Activated CD4-positive, alpha-beta T cell treated with anti-CD3 and anti-CD28 coated beads, Interleukin-2, amount 50 U/mL, for 48 hours (primary cell): ENCODE data around the gene UPK1B.
"Not testable (repeated sequence)": the region's sequence is repeated elsewhere in the genome, so short reads cannot be mapped to it uniquely, and the experiment has no call there.

Experiments
- DNase-seq, 2 experiments: peaks; one replicate each; pipeline ENCODE4 v3.0.0-alpha.2; 2020

Gene UPK1B

GRCh38 chr3:119227070-119227850 lies 53.9 kb downstream of the UPK1B start:
- no peak for DNase-seq

DNA sequence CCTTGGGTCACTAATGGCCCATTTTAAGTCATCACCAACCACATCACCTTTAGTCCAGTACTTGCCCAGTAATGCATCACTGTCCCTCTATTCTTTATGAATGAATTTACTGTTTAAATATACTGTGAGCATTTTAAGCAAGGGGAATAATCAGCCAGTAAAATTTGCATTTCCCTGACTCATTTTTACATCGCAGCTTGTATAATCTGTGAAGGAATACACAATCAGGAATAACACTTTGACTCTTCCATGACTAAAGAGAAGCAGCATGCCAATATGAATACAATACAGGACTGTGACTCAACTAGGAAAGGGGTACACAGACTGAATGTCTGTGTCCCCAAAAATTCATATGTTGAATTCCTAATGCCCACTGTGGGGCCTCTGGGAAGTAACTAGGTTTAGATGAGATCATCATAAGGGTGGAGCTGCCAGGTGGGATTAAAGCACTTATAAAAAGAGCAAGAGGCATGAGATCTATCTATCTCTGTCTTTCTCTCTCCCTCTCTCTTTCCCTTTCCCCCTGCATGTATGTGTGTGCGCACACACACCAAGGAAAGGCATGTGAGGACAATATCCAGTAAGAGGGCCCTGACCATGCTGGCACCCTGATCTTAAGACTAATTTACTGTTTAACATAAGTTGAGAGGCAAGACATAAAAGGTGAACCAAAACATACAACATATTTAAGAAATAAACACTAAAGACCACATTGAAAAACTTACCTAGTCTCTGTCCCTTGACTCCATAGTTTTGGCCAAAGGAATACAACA lies 55.2 kb downstream of the UPK1B start:
- DNase-seq, result no peak

DNA sequence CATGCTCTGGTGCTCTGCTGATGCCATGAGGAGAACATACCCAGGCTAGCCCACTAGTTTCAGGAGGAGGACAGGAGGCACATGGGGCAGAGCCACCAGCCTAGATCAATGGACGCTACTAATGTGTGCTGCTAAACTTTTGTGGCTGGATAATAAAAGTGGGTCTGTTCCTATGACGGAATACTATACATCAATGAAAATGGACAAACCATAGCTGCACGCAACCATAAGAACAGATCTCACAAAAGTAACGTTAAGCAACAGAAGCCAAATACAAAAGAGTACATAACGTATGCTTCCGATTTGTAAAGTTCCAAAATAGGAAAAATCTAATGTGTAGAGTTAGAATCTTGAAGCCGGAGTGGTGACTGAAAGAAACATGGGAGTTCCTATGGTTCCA lies 55.8 kb downstream of the UPK1B start:
- no peak for DNase-seq

- DNase-seq, result no peak
Observed at GRCh38 chr3:119230071-119230470, 56.7 kb downstream of the UPK1B start.

DNA sequence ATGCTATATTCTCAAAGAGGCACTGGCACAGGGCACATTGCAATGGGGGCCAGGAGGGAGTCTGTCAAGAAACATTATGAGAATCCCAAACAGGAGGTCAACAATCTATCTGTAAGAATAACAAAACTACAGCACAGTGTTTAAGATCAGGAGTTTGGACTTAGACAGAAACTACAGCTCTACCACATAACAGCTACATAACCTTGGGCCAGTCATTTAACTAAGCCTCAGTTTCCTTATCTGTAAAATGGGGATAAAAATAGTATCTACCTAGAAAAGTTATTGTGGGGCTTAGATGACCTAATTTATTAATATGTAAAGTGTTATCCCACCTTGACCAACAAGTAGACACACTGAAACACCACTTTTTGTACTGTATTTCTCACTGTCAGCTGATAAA lies 57.3 kb downstream of the UPK1B start:
- no peak for DNase-seq

DNA sequence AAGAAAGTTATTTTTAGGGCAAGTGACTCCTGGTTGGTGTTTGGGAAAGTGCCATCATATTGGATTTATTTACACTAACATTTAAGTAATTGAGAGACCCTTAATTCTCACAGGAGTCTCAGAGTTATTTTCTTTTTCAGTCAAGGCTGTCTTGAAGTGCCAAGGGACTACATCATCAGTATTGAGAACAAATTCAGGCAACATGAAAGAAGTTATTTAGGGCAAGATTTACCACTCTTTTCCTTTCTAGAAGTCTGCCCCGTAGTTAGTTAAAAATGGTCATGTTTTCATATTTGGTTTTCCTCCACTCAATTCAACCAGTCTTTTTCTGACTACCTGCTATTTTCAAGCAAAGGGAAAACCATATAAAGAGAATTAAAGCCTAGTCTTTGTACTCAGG lies 61.2 kb downstream of the UPK1B start:
- no peak for DNase-seq

- no peak for DNase-seq
Observed at GRCh38 chr3:119235151-119235550, 61.8 kb downstream of the UPK1B start.

DNA sequence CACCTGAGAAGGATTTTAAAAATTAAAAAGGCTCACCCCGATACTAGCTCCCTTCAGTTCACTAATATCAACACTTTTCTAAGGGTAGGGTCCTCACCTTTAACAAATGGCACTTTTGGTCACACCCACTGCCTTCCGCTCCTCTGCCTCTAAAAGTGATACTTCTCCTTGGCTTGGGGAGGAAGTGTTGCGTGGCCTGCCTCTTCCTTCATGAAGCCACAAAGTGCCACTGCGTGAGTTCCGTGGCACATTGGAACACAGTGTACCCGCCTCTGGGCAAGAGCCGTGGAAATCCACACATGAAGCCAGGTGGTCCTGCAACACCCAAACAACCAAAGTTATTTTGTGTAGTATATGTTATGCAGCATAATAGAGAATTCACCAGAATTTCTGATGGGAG lies 63.4 kb downstream of the UPK1B start:
- peak in 1 of 2 experiments; percentile 23 for DNase-seq

- DNase-seq, result no peak
Observed at GRCh38 chr3:119237299-119237698, 63.9 kb downstream of the UPK1B start.

DNA sequence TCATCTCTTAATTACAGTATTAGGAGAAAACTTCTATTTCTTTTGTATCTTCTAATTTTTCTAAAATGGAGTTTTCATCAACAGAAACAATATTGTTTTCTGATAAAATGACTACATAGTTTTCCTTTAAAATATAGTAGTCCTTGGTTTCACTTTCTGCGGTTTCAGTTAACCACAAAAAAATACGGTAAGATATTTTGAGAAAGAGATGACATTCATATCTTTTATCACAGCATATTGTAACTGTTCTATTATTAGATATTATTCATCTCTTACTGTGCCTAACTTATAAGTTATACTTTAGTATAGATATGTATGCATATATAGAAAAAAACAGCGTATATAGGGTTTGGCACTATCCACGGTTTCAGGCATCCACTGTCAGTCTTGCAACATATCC lies 65.0 kb downstream of the UPK1B start:
- no peak for DNase-seq

GRCh38 chr3:119239206-119239820 lies 65.9 kb downstream of the UPK1B start:
- DNase-seq, result no peak

- peak in 1 of 2 experiments; percentile 50 for DNase-seq
Observed at GRCh38 chr3:119240101-119240590, 66.7 kb downstream of the UPK1B start.

DNA sequence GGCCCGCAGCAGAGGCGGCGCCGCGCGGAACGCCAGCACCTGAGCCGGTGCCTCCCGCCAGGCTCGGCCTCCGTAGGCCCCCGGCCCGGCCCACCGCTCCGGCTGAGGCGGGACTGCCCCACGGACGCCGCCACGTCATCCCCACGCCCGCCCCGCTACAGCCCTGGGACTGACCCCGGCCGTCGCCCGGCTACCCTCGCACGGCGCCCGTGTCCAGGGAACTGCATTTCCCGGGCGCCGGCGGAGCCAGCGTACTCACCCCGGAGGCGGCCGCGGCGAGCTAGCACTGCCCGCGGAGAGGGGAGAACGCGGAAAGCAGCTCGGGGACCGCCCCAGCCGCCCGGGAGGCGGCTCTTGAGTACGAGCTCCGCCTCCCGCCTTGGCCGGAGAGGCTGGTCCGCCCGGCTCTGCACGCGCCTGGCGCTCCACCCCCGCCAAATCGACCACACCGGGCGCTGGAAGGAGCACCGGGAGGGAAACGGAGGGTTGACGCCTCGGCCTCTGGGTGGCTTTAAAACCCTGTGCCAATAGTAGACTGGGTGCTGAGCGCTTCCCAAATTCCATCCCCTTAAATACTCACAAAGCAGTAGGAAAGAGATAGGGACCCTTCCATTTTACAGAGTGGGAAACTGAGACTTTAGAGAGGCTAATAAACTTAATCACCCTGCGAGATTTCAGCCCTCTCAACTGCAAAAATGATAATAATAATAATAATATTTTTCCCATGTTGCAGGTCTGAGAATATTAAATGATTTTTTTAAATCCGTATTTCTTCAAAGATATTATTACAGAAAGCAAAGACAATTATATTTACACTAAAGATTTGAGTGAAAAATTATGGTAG lies 67.4 kb downstream of the UPK1B start, which contains the start of gene B4GALT4:
Gene B4GALT4, minus strand, starts transcription at position 288 of the 844 bp plus-strand sequence. CDS start 10,779 bp downstream, outside the sequence.
- DNase-seq, result peak; percentile 75 to 82

DNA sequence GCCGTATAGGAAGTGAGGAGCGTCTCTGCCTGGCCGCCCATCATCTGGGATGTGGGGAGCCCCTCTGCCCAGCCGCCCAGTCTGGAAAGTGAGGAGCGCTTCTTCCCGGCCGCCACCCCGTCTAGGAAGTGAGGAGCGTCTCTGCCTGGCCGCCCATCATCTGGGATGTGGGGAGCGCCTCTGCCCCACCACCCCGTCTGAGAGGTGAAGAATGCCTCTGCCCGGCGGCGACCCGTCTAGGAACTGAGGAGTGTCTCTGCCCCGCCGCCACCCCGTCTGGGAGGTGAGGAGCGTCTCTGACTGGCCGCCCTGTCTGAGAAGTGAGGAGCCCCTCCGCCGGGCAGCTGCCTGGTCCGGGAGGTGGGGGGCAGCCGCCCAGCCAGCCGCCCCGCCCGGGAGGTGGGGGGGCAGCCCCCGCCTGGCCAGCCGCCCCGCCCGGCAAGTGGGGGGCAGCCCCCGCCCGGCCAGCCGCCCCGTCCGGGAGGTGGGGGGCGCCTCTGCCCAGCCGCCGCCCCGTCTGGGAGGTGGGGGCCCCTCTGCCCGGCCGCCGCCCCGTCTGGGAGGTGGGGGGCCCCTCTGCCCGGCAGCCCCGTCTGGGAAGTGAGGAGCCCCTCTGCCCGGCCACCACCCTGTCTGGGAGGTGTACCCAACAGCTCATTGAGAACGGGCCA lies 69.1 kb downstream of the UPK1B start:
- DNase-seq, result not testable (repeated sequence)

DNA sequence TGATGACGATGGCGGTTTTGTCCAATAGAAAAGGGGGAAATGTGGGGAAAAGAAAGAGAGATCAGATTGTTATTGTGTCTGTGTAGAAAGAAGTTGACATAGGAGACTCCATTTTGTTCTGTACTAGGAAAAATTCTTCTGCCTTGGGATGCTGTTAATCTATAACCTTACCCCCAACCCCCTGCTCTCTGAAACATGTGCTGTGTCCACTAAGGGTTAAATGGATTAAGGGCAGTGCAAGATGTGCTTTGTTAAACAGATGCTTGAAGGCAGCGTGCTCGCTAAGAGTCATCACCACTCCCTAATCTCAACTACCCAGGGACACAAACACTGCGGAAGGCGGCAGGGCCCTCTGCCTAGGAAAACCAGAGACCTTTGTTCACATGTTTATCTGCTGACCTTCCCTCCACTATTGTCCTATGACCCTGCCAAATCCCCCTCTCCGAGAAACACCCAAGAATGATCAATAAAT lies 69.7 kb downstream of the UPK1B start:
- not testable (repeated sequence) for DNase-seq

DNA sequence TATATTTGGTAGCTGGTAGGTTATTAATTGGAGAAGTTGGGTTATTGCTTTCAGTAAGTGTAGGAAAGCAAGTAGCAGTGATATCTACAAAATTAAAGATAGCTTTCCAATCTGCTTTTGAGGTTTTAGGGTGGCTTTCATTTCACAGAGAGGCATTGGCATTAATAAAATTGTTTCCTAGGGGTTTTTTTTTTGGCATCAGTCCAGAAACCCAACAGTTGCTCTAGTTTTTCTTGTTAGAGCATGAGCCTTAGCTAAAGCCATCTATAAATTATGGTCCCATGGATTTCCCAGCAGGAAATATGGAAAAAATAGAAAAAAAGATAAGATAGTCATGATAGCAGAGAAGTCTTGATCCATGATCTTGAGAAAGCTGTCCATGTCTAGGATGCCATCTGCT lies 70.3 kb downstream of the UPK1B start:
- DNase-seq, result no peak

DNA sequence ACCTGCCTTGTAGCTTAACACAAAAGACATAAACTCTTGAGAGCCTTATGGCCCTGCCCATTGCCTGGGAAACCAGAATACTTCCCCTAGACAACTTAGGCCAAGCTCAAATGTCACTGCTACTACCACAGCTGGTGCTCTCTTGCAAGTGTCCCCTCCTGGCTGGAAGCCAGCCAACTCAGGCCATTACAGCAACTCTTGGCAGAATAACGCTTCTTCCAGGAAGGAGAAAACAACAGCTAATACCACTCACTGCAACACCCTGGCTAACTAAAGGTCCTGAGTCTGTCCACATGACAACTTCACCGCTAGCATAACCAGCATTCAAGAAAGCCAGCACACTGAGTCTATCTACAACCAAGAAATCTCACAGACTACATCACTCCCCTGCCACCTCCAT lies 72.4 kb downstream of the UPK1B start:
- DNase-seq, result no peak
